Measurements from ENCODE around the gene TECPR2.

TECPR2 gene

GRCh38 chr14:102523569-102524450 lies 161.1 kb downstream of the TECPR2 start:
- H3K27me3 ChIP-seq: no peaks in the 10 kb centered on the region
- no peaks in the 10 kb centered on the region for H3K36me3 ChIP-seq
- intact Hi-C loops (cut with DNase I; ENCODE audit: low total_unique reads): loop anchor here (5.0 to 10.0 kb wide), 2 partner anchors 68 to 251 kb away; partner anchors contain the start of genes RCOR1 and TRAF3
- peak overlapping the region; percentile 60 to 70 for H3K4me3 ChIP-seq
- peak overlapping the region; percentile 69 to 72 for H3K27ac ChIP-seq
- H3K9me3 ChIP-seq: no peaks in the 10 kb centered on the region
- TF ChIP-seq, protein P1, sequence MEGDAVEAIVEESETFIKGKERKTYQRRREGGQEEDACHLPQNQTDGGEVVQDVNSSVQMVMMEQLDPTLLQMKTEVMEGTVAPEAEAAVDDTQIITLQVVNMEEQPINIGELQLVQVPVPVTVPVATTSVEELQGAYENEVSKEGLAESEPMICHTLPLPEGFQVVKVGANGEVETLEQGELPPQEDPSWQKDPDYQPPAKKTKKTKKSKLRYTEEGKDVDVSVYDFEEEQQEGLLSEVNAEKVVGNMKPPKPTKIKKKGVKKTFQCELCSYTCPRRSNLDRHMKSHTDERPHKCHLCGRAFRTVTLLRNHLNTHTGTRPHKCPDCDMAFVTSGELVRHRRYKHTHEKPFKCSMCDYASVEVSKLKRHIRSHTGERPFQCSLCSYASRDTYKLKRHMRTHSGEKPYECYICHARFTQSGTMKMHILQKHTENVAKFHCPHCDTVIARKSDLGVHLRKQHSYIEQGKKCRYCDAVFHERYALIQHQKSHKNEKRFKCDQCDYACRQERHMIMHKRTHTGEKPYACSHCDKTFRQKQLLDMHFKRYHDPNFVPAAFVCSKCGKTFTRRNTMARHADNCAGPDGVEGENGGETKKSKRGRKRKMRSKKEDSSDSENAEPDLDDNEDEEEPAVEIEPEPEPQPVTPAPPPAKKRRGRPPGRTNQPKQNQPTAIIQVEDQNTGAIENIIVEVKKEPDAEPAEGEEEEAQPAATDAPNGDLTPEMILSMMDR (IDR thresholded peaks at IDR 0.05): no peak
- H3K4me1 ChIP-seq: peaks cover 0 to 15% (median 7%) of the 10 kb centered on the region in 4 donors
- no peak for DNase-seq

DNA sequence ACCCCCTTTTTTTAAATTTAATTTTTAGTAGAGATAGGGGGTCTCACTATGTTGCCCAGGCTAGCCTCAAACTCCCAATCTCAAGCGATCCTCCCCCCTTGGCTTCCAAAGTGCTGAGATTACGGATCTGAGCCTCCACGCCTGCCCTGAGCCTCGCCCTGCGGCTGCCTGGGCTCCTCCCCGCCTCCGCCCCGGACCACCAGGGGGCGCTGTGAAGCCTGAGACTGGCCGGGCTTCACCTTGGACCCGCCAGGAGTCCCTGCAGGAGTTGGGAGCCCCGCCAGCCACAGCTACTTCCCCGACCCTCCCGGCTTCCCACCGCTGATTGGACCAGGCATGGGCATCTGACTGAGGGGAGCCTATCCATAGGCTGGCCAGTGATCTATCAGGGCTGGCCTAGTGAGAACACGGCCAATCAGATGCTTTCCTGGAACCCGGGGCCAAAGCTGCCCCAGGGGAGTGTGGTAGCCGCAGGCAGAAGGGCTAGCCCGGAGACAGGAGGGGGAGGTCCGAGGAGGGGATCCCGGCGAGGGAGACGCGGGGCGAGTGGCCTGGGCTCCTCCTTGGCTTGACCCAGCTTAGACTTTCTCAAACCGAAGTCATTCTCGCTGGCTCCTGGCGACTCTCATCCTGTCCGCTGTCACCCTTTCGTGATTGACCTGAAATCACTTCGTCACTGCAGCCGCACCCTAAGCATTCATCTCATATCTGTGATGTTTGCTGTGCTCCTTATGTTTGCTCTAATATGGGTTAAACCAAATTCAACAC lies 161.9 kb downstream of the TECPR2 start:
- Histone ChIP-seq H3K27ac (peak overlapping the region; percentile 69 to 72), H3K27me3 (no peaks in the 10 kb centered on the region), H3K4me3 (peak overlapping the region; percentile 60 to 70), H3K4me1 (peaks cover 0 to 15% (median 7%) of the 10 kb centered on the region in 4 donors), H3K36me3 (no peaks in the 10 kb centered on the region), H3K9me3 (no peaks in the 10 kb centered on the region)
- DNase-seq: peak; percentile 98 to 99
- intact Hi-C loops (cut with DNase I; ENCODE audit: low total_unique reads): loop anchor here (5.0 to 10.0 kb wide), 2 partner anchors 68 to 250 kb away; partner anchors contain the start of genes RCOR1 and TRAF3
- TF ChIP-seq, protein P1 (IDR thresholded peaks at IDR 0.05): peak; percentile 96 to 97

- H3K4me3 ChIP-seq: peak overlapping the region; percentile 60 to 70
- DNase-seq: no peak
- peak overlapping the region; percentile 69 to 72 for H3K27ac ChIP-seq
- intact Hi-C loops (cut with DNase I; ENCODE audit: low total_unique reads): loop anchor here (10.0 kb wide), 1 partner anchor 249 kb away; the partner anchor contains the start of gene TRAF3
- H3K36me3 ChIP-seq: no peaks in the 10 kb centered on the region
- peaks cover 0 to 15% (median 7%) of the 10 kb centered on the region in 4 donors for H3K4me1 ChIP-seq
- TF ChIP-seq, protein P1 (IDR thresholded peaks at IDR 0.05): no peak
- no peaks in the 10 kb centered on the region for H3K9me3 ChIP-seq
- no peaks in the 10 kb centered on the region for H3K27me3 ChIP-seq
These were observed 162.6 kb downstream of the TECPR2 start for GRCh38 chr14:102525219-102525928.

GRCh38 chr14:102525929-102526497 lies 163.3 kb downstream of the TECPR2 start:
- Histone ChIP-seq H3K9me3 (no peaks in the 10 kb centered on the region), H3K27me3 (no peaks in the 10 kb centered on the region), H3K4me1 (peaks cover 0 to 15% (median 7%) of the 10 kb centered on the region in 4 donors), H3K36me3 (no peaks in the 10 kb centered on the region), H3K4me3 (no peak overlapping the region), H3K27ac (no peak overlapping the region)
- intact Hi-C loops (cut with DNase I; ENCODE audit: low total_unique reads): loop anchor here (10.0 kb wide), 1 partner anchor 249 kb away; the partner anchor contains the start of gene TRAF3
- DNase-seq: no peak
- TF ChIP-seq, protein P1 (IDR thresholded peaks at IDR 0.05): no peak
